NCI-H1092 treated with DMSO at 0.1 percent for 48 hours (cell line): Measurements from ENCODE around the gene GATA3.

ENCODE experiments used
- DNase-seq: peaks from one replicate; lab custom pipeline; 2025; lab: John Stamatoyannopoulos, UW

Gene GATA3

DNA sequence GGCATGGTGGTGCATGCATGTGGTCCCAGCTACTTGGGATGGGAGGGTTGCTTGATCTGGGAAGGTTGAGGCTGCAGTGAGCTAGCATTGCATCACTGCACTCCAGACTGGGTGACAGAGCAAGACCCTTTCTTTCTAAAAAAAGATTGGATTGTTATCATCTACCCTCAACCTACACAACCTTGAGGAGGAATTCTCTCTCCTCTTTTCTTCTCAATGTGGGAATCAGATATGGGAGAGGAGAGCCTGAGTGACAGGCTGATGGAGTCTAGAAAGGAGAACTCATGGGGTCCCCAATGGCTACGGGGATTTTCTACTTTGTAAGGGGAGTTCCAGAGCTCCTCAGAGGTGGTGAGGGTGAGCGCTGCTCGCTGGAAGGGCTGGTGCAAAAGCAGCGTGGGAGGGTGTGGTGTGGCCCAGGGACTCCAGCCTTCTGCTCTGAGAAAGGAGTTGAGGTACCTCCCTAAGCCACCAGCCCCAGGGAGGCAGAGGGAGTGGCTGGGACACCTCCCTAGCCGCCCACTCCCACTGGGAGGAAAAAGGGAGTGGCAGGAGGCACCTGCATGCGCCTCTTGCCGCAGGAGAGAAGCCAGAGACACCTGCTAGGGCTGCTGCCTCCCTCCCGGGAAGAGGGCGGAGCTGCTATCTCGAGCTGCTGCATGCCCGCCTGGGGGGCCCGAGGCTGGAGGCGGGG, 48.4 kb downstream of the GATA3 start:
- no peak for DNase-seq

DNA sequence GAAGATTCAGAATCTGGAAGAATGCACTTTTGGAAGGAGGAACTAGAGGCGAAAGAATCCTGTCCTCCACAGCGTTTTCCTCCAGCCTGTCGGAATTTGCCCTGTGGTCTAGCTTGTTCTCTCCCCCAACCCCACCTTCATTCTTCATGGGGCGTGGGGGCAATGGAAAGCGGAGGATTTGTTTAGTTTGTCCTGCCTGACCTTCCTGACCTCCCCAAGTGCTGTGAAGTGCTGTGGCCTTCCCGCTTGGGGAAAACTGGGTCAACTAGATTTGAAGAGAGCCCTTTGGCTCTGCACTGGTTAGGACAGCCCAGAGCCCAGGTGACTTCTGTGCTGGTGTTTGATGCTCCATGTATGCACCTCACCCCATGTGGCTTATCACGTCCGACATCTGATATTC, 49.1 kb downstream of the GATA3 start:
- no peak for DNase-seq

DNA sequence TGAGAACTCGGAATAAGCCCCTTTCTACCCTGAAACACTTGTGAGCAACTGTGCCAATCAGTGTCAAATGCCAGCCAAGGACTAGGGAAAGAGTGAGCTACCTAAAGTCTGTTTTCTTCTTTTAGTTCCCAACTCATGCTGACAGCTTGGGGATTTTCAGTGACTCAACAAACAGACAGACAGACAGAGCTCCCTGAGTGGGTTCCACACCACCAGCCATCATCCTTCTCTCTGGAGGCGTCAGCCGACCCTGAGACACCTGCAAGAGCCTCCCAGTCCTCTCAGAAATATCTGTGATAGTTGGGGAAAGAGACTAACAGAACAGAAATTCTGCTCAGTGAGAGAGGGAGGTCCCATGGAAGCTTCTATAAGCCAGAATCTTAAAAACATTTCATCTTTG, 49.5 kb downstream of the GATA3 start:
- no peak for DNase-seq

DNA sequence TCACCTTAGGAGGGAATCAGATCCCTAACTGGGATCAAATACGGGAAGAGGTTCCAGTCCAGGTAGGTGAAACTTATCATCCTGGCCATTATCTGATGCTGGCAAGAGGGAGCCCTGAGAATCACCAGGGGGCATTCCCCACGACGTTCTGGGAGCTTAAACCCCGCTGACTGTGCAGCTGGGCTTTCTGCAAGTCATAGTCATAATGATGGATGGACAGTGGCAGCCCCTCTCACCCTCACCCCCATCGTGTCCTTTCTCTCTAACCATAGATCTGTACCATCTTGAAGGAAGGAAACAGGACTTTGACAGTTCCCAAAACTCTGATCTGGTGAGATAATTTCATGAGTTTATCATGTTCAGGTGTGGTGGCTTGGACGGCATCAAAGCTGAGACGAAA, 50.2 kb downstream of the GATA3 start:
- no peak for DNase-seq

DNA sequence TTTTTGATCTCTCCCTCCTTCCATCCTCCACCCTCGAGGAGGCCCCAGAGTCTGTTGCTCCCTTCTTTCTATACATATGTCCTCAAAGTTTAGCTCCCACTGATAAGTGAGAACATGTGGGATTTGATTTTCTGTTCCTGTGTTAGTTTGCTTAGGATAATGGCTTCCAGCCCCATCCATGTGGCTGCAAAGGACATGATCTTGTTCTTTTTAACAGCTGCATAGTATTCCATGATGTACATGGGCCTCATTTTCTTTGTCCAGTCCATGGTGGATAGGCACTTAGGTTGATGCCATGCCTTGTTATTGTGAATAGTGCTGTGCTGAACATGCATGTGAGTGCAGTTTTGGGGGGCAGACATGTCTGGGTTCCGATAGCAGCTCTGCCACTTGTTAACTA, 51.4 kb downstream of the GATA3 start:
- DNase-seq: no peak

DNA sequence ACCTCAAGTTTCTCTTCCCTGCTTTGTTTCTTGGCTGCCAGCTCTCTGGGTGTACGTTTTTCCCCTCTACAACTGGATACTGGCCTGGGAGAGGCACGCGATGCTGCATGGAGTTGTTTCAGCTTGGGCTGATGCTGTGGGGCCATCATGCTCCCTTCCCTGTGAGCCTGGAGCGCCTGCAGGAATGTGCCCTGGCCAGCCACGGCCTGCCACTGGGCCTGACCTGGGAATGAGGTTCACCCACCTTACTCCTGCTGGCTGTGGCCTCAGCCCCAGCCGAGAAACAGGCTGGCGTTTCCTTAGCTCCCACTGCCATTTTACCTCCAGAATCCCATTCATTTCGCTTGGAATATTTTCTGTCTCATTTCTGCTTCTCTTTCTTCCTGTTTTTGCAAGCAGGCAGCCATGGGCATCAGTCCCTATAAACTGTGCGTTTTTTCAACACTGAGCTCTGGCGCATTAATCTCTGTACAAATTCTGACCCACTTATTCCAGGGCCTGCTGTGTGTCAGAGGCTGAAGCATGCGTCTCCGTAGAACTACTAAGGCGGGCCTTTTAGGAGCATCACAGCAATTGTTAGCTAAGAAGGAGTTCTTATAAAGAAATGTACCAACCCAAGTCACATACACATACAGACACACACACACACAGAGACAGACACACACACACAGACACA, 57.9 kb downstream of the GATA3 start:
- no peak for DNase-seq

DNA sequence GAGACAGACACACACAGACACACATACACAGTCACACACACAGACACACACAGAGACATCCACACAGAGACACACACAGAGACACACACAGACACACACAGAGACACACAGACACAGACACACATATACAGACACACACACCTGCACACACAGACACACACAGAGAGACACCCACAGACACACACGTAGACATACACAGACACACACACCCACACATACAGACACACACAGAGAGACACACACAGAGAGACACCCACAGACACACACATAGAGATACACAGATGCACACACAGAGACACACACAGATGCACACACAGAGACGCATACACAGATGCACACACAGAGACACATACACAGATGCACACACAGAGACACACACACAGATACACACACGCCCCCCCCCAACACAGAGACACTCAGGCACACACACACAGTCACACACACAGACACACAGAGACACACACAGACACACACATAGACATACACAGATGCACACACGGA, 58.5 kb downstream of the GATA3 start:
- DNase-seq: no peak

DNA sequence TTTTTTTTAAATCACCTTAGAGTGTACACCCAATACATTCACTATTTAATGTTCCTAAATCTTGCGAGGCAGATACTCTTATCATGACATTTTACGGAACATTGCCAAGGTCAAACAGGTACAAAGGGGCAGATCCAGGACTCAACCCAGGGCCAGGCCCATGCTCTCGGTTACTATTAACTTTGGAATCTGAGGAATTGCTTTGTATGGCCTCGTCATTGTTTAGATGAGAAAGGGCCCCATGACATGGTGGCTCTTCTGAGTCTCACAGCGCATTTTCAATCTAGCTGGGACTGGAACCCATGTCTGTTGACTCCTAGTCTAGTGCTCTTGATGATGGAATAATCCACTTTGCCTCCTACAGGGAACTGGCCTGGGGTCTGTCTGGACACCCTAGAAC, 59.1 kb downstream of the GATA3 start:
- no peak for DNase-seq

DNA sequence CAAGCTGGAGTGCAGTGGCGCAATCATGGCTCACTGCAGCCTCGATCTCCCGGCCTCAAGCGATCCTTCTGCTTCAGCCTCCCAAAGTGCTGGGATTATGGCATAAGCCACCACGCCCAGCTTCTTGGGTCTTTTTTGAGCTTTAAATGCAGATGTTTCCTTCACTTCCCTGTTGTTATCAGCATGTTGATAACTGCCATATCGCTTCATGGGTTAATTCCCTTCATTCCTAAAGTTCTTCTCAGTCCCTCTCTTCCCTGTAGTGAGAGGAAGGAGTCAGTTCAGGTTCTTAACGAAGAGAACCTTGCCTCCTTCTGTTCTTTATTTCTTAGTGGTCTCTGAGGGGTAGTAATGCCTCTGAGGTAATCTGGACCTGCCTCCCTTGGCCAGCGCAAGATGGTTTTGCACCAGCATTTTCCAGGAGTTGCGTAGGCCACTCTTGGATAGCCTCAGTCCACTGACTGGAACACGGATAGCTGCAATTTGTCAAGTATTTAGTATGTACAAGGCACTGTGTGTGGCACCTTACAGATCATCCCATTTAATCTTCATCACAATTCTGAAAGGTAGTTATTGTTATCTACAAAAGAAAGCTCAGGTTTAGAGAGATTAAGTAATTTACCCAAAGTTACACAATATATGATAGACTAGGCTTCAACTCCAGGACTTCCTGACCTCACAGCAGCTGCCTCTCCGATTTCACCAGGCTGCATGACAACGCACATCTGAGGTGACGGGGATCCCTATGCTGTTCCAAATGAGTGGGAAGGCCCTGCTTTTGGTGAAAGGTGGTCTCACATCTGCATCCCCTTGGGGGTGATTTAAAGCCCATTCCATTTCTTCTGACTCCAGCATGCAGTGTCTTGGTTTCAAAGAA, 60.5 kb downstream of the GATA3 start:
- no peak for DNase-seq

DNA sequence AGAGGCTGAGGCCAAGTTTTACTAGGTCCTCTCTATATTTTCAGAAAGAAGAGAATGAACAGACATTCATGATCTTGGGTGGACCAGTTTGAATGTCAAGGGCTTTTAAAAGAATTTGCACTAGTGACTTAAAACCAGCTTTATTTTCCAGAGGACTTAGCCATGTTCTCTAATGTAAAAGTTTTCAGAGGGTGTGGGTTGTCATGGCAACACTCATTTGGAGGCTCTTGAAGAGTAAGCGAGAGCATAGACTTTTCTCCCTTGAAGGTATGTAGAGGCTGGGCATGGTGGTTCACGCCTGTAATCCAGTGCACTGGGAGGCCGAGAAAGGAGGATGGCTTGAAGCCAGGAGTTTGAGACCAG, 61.1 kb downstream of the GATA3 start:
- no peak for DNase-seq

DNA sequence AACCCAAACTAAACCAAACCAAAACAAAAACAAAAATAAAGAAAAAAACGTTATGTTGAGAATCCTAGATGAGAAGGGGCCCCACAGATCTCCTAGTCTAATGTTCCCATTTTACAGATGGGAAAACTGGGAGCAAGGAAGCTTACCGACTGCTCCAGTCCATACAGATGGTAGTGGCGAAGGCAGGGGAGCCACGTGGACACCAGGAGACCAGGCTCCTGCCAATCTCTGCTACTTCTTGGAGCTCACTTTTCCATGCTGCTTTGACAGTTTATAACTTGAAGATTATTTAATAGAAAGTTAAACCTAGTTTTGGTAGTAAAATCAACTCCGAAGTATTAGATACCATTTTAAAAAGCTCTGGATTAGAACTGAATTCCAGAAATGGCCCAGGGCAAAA, 62.0 kb downstream of the GATA3 start:
- no peak for DNase-seq

DNA sequence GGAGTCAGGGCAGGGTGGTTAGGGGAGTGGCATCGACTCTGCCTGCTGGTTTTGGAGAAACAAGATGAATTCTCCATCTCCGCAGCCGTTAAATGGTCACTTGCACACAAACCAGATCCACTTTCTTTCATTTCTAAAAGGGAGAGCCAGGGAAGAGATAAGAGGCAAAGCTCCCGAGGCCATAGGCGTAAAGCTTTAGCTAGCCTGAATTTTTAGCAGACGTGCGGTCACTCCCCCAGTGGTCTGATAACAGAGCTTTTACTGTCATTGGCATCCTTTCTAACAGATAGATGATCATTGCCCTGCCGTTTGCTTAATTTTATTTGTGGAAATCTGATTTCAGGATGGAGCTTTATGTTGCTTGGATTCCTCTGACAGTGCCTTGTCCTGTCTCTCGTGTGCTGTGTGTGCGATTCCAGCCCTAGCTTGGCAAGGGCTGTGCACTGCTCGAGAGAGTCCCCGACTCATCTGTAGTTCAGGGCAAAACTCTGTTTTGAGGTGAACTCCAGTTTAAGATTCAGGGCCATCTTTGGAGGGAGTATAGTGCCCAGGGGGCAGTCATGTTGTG, 62.5 kb downstream of the GATA3 start:
- no peak for DNase-seq

DNA sequence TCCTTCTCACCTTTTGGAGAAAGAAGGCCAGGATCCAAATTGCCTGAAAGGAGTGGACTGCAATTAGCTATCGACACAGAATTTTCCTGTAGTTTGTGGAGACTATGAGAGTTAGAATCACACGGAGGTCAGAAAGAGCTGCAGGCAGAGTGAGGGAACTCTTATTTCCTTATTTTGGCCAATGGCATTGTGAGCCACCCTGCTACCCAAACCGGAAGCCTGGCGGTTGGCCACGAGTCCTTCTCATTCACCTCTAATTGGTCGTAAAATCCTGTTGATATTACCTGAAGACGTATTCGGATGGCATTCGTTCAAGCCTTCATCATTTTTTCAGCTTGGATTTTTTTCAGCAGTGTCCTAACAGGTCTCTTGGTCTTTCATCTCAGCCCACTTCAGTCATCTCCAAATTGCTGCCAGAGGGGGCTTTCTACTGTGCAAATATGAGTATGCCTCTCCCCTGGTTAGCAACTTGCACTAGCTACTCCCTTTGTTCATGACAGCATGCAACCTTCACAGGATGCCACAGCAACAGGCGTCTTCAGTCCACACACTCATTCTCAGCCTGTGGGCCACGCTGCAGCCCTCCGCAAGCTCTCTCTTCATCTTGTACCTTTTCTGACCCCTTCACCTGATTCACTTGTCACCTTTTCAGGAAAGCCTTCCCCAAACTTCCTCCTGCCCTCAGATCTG, 66.9 kb downstream of the GATA3 start:
- DNase-seq: no peak

DNA sequence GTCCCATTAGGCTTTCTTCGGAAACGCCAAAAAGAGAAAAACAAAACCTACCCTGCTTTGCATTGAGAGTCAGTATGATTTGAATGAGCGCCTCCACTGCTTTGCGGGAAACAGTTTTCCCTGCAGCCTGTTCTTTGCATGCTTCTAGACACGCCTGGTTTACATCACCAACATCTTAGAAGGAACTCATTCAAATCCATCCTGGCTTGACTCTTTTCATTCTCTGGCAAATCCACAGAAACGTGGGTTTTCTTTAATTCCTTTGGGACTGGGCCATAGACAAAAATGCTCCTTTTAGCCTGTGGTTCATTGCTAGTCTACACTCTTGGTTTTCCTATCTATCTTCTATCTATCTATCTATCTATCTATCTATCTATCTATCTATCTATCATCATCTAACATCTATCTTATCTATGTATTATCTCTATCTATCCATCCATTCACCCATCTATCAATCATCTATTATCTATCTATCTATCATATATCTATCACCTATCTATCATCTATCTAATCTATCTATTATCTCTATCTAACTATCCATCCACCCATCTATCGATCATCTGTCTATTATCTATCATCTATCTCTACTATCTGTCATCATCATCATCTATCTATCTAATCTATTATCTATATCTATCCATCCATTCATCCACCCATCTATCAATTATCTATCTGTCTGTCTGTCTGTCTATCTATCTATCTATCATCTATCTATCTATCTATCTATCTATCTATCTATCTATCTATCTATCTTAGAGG, 68.3 kb downstream of the GATA3 start:
- DNase-seq: no peak

DNA sequence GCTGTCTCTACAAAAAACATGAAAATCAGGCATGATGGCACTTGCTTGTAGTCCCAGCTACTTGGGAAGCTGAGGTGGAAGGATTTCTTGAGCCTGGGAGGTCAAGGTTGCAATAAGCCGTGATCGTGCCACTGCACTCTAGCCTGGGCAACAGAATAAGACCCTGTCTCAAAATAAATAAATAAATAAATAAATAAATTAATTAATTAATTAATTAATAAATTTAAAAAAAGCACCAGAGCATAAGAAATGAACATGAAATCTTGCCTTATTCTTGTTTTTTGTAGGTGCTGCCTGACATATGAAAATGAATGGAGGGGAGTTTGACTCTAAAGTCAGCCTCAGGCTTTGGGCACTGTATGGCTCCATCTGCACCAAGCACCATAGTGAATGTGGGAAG, 69.9 kb downstream of the GATA3 start:
- no peak for DNase-seq
